Right lobe of liver (tissue), 4 donors: ENCODE results near the gene ARAF.

Experiments used
- CTCF ChIP-seq, 4 donors: fragments of 200-600 bp in 3 of 4; fragments of 450-650 bp in 1 of 4; IDR thresholded peaks; one replicate each; pipeline versions ENCODE4 v1.5.1 to v1.8.0; 2016 to 2022; ENCODE audit warnings: antibody characterized with exemption in 4 of 4, mild to moderate bottlenecking in 2 of 4
- POLR2A ChIP-seq: fragments of 450-650 bp; IDR thresholded peaks from one replicate; pipeline ENCODE4 v1.6.1; 2017; ENCODE audit warnings: antibody characterized with exemption, mild to moderate bottlenecking
- donor health status: DM: no; HTN: no; CAD: no.
- donor health status: DM: no; HTN: no; CAD: no.
- donor health status: DM: no; HTN: yes; CAD: no.

- no peak for TF ChIP-seq CTCF (IDR thresholded peaks at IDR 0.05)
- no peak for TF ChIP-seq POLR2A
Observed at GRCh38 chrX:47608130-47608810, 47.3 kb downstream of the ARAF start.
